BE2C (cell line): ENCODE results near the gene CACNA2D2.

Experiments
- DNase-seq: peaks from one replicate; pipeline ENCODE4 v3.0.0-alpha.2; 2020
- H3K27me3 ChIP-seq: fragments of 250-450 bp; sonication (Bioruptor Pico); 2 replicates; pipeline ENCODE4 v1.5.1; 2020; ENCODE audit warnings: mild to moderate bottlenecking
- H3K36me3 ChIP-seq: fragments of 250-450 bp; sonication (Bioruptor Pico); 2 replicates; pipeline ENCODE4 v1.5.1; 2020; ENCODE audit warnings: mild to moderate bottlenecking
- H3K4me1 ChIP-seq: fragments of 250-450 bp; sonication (Bioruptor Pico); 2 replicates; pipeline ENCODE4 v1.5.1; 2020
- H3K4me3 ChIP-seq: 2 replicates; pipeline ENCODE4 v1.5.1; 2011; ENCODE audit warnings: low read depth, low read length
- H3K9me3 ChIP-seq: fragments of 250-450 bp; sonication (Bioruptor Pico); 2 replicates; pipeline ENCODE4 v1.5.1; 2020
- CTCF ChIP-seq: IDR thresholded peaks from 2 replicates; pipeline ENCODE4 v1.5.1; 2012; ENCODE audit warnings: mild to moderate bottlenecking, low read depth, low read length

The CACNA2D2 gene

GRCh38 chr3:50340147-50340447 is 163.3 kb downstream of the CACNA2D2 start:
- no peak for DNase-seq
- no peak for TF ChIP-seq CTCF
- Histone ChIP-seq H3K36me3 (peaks cover 3% of the 10 kb centered on the region; the same call in 1 of the 2 replicates), H3K9me3 (no peaks in the 10 kb centered on the region), H3K4me3 (no peak overlapping the region), H3K4me1 (peaks cover 3% of the 10 kb centered on the region; the same call in 1 of the 2 replicates), H3K27me3 (no peaks in the 10 kb centered on the region)

DNA sequence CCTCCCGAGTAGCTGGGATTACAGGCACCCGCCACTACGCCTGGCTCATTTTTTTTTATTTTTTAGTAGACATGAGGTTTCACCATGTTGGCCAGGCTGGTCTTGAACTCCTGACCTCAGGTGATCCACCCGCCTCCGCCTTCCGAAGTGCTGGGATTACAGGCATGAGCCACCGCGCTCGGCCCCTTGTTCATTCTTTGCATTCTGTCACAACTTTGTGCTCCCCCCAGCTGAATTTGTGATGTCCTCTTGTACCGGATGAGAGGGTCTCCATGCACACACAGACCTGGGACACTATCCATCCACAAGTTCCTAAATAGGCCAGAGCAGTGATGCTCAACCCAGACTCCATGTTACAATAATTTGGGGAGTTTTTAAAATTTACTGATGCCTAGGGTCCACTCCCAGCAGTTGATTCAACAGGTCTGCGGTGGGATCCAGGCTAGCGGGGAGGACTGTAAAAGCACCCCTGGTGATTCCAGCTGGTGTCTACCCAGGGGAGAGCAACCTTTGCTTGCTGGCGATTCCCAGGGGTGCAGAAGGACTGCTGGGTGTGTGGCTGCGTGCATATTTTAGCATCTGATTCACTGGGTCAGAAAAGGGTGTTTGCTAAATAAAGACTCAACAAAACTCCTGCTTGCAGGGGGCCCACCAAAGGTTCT is 163.8 kb downstream of the CACNA2D2 start:
- no peak for TF ChIP-seq CTCF
- H3K9me3 ChIP-seq = no peaks in the 10 kb centered on the region
- H3K36me3 ChIP-seq = peaks cover 3% of the 10 kb centered on the region; the same call in 1 of the 2 replicates
- no peak overlapping the region for H3K4me3 ChIP-seq
- peaks cover 3% of the 10 kb centered on the region; the same call in 1 of the 2 replicates for H3K4me1 ChIP-seq
- DNase-seq = no peak
- H3K27me3 ChIP-seq = no peaks in the 10 kb centered on the region

- H3K4me1 ChIP-seq = peaks cover 3% of the 10 kb centered on the region; the same call in 1 of the 2 replicates
- TF ChIP-seq CTCF = no peak
- no peak overlapping the region for H3K4me3 ChIP-seq
- DNase-seq = no peak
- no peaks in the 10 kb centered on the region for H3K9me3 ChIP-seq
- H3K27me3 ChIP-seq = no peaks in the 10 kb centered on the region
- peaks cover 3% of the 10 kb centered on the region; the same call in 1 of the 2 replicates for H3K36me3 ChIP-seq
These were observed 164.5 kb downstream of the CACNA2D2 start for GRCh38 chr3:50338965-50339364.

DNA sequence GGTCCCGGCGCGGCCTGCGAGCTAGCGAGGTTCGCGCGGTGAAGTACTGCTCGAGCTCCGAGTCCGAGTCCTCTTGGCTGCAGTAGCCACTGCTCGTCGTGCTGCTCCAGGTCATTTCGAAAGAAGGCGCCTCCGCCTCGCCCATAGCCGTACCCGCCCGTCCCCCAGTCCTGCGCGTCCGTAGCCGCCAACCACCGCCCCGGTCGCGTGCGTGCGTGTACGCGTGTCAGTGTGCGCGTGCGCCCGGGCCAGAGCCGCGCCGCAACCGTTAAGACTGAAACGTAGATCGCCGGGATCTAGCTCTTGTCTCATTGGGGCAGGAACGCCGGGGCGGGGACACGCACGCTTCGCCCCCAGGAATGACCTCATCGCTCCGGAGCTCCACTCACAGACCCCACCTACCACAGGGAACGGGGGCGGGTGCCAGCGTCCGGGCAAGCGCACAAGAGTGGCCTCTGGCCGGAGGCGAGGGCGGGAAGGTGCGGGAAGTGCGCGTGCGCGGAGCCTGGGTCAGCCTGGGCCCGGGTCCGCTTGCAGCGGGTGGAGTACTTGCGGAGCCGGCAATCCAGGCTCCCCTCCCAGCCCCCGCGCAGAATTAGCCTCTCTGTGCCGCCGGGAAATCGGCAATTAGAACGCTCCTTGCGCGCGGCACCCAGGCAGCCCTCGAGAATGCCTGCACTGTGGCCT is 166.1 kb downstream of the CACNA2D2 start:
- no peak for TF ChIP-seq CTCF
- Histone ChIP-seq H3K4me3 (peak overlapping the region; percentile 95), H3K27me3 (no peaks in the 10 kb centered on the region), H3K9me3 (no peaks in the 10 kb centered on the region), H3K36me3 (peaks cover 3% of the 10 kb centered on the region), H3K4me1 (peaks cover 3% of the 10 kb centered on the region; the same call in 1 of the 2 replicates)
- peak; percentile 97 for DNase-seq

GRCh38 chr3:50336452-50337174 is 166.8 kb downstream of the CACNA2D2 start:
- Histone ChIP-seq H3K4me3 (peak overlapping the region; percentile 95), H3K4me1 (peaks cover 3% of the 10 kb centered on the region; the same call in 1 of the 2 replicates), H3K27me3 (no peaks in the 10 kb centered on the region), H3K9me3 (no peaks in the 10 kb centered on the region), H3K36me3 (peaks cover 10% of the 10 kb centered on the region)
- no peak for DNase-seq
- no peak for TF ChIP-seq CTCF
